Keratinocyte (primary cell): ENCODE results near the gene PDK4. TPM values are rescaled to one million over a fixed set of nuclear protein-coding genes. Genes with fewer than 3 reads are reported as not detected.
A peak's percentile ranks its signal among the peaks of the same experiment; 100 is the strongest.

Source experiments
- DNase-seq: peaks from one replicate; pipeline ENCODE4 v3.0.0-alpha.2; 2011; ENCODE audit warnings: low read depth, missing footprints, low spot score
- FAIRE-seq: peaks from 2 replicates; lab custom pipeline; 2011; peaks lifted over from hg19 to GRCh38; lab: Jason Lieb, UNC
- H2AFZ ChIP-seq: 2 replicates; pipeline ENCODE4 v1.6.0; 2012; ENCODE audit warnings: low read length, control low read depth, inconsistent platforms; ENCODE audit not compliant: control insufficient read depth
- H3K27ac ChIP-seq: 2 replicates; pipeline ENCODE4 v1.5.1; 2011; ENCODE audit warnings: low read length; ENCODE audit not compliant: control insufficient read depth, insufficient read depth
- H3K27me3 ChIP-seq: 3 replicates; pipeline ENCODE4 v1.6.0; 2011; ENCODE audit warnings: low read length; ENCODE audit not compliant: control insufficient read depth, insufficient read depth; ENCODE audit errors: extremely low read depth
- H3K36me3 ChIP-seq, 2 experiments: 2 replicates in 1 of 2; 3 replicates in 1 of 2; pipeline ENCODE4 v1.5.1; 2011; ENCODE audit warnings: low read length in 2 of 2, mild to moderate bottlenecking in 1 of 2; ENCODE audit not compliant: control insufficient read depth in 2 of 2, insufficient read depth in 2 of 2; ENCODE audit errors: extremely low read depth in 1 of 2
- H3K4me1 ChIP-seq: 3 replicates; pipeline ENCODE4 v1.5.1; 2011; ENCODE audit warnings: low read length; ENCODE audit not compliant: control insufficient read depth, insufficient read depth; ENCODE audit errors: extremely low read depth
- H3K4me2 ChIP-seq: 3 replicates; pipeline ENCODE4 v1.6.0; 2011; ENCODE audit warnings: low read depth, low read length; ENCODE audit not compliant: control insufficient read depth, insufficient read depth; ENCODE audit errors: extremely low read depth
- H3K4me3 ChIP-seq, 3 experiments: fragments of 200-600 bp in 1 of 3; sonication (generic) in 1 of 3; 2 replicates in 2 of 3; 3 replicates in 1 of 3; pipeline ENCODE4 v1.5.1; 2011 to 2016; ENCODE audit warnings: low read length in 3 of 3, mild to moderate bottlenecking in 3 of 3, control low read depth in 2 of 3, inconsistent platforms in 1 of 3, low read depth in 1 of 3, mixed read lengths in 1 of 3, mixed run types in 1 of 3, moderate library complexity in 1 of 3; ENCODE audit not compliant: control insufficient read depth in 2 of 3, insufficient read depth in 2 of 3; ENCODE audit errors: extremely low read depth in 1 of 3
- H3K79me2 ChIP-seq: 2 replicates; pipeline ENCODE4 v1.6.0; 2012; ENCODE audit warnings: low read length; ENCODE audit not compliant: control insufficient read depth, insufficient read depth
- H3K9ac ChIP-seq: 3 replicates; pipeline ENCODE4 v1.6.0; 2011; ENCODE audit warnings: low read length; ENCODE audit not compliant: control insufficient read depth, insufficient read depth; ENCODE audit errors: extremely low read depth
- H3K9me1 ChIP-seq: 3 replicates; pipeline ENCODE4 v1.6.0; 2011; ENCODE audit warnings: low read length; ENCODE audit not compliant: control insufficient read depth, insufficient read depth; ENCODE audit errors: extremely low read depth
- H3K9me3 ChIP-seq: 2 replicates; pipeline ENCODE4 v1.5.1; 2012; ENCODE audit warnings: low read depth, low read length; ENCODE audit not compliant: control insufficient read depth
- H4K20me1 ChIP-seq: 3 replicates; pipeline ENCODE4 v1.6.0; 2011; ENCODE audit warnings: low read length; ENCODE audit not compliant: control insufficient read depth, insufficient read depth; ENCODE audit errors: extremely low read depth
- CTCF ChIP-seq, 3 experiments: IDR thresholded peaks in 1 of 3; conservative IDR thresholded peaks in 1 of 3; optimal IDR thresholded peaks in 1 of 3; 2 replicates in 2 of 3; 3 replicates in 1 of 3; pipeline versions ENCODE3 to v1.5.1; 2011; ENCODE audit warnings: low read length in 3 of 3, mild to moderate bottlenecking in 3 of 3, moderate library complexity in 2 of 3, control low read depth in 1 of 3, inconsistent platforms in 1 of 3; ENCODE audit not compliant: insufficient read depth in 2 of 3; ENCODE audit errors: extremely low read depth in 1 of 3
- EZH2 ChIP-seq: IDR thresholded peaks from one replicate; pipeline ENCODE4 v1.6.1; 2012; ENCODE audit warnings: inconsistent platforms, mild to moderate bottlenecking, low read length, moderate library complexity
- dilution Hi-C: fragments of 300-500 bp; cut with MboI; formaldehyde crosslinking; loops from one replicate; pipeline ENCODE4 v1.7.0; 2020; ENCODE audit warnings: low sequenced_read_pairs; ENCODE audit not compliant: extremely low pct_ligation_motif_present
- polyA plus RNA-seq, 5 experiments: library from polyadenylated mRNA; depleted of rRNA in 3 of 5; stranded (reverse) in 3 of 5; stranded (forward) in 1 of 5; unstranded in 1 of 5; fragments of >200 nt; gene quantifications; 1 replicate in 1 of 5; 2 replicates in 3 of 5; 3 replicates in 1 of 5; pipeline versions ENCODE4 v1.2.1 to v1.2.3, GENCODE V29; 2011 to 2012; ENCODE audit warnings: missing spikeins in 2 of 5, low read depth in 1 of 5, low replicate concordance in 1 of 5

PDK4 gene
- polyA plus RNA-seq, 1 donor (not counting 4 experiments of a cell fraction or from before 2014, with no cell fraction given) = not detected

GRCh38 chr7:95545673-95546072 is 50.6 kb downstream of the PDK4 start:
- H3K27ac ChIP-seq = no peak overlapping the region
- dilution Hi-C loops = no loop called here
- FAIRE-seq = no peak

GRCh38 chr7:95545007-95545615 is 51.2 kb downstream of the PDK4 start:
- H4K20me1 ChIP-seq = no peaks in the 10 kb centered on the region
- no peaks in the 10 kb centered on the region for H3K36me3 ChIP-seq
- H3K27ac ChIP-seq = peak overlapping the region; percentile 44
- H3K4me2 ChIP-seq = peak overlapping the region; percentile 82
- H3K9me1 ChIP-seq = no peaks in the 10 kb centered on the region
- H3K79me2 ChIP-seq = no peaks in the 10 kb centered on the region
- H3K4me1 ChIP-seq = peaks cover 13% of the 10 kb centered on the region
- no peaks in the 10 kb centered on the region for H3K9me3 ChIP-seq
- dilution Hi-C loops = no loop called here
- peaks cover 4% of the 10 kb centered on the region for H3K27me3 ChIP-seq
- peak overlapping the region; percentile 89 for H2AFZ ChIP-seq
- peak overlapping the region; percentile 19 for H3K9ac ChIP-seq
- TF ChIP-seq EZH2 (no peak), CTCF (optimal IDR thresholded peaks at IDR 0.05 in 1 of 3, IDR thresholded peaks at IDR 0.05 in 1 of 3, conservative IDR thresholded peaks at IDR 0.05 in 1 of 3; ENCODE audit: extremely low read depth in 1 of 3, insufficient read depth in 2 of 3, low read length in 3 of 3) (peak; percentile 57 to 62 (median 62))
- FAIRE-seq = peak; percentile 49
- H3K4me3 ChIP-seq = peak overlapping the region in 2 of 3 experiments; percentile 48 to 54
- DNase-seq = no peak

More at GRCh38 chr7:95545673-95546072, 50.6 kb downstream of the PDK4 start:
- Histone ChIP-seq H3K27me3 (peaks cover 4% of the 10 kb centered on the region), H3K79me2 (no peaks in the 10 kb centered on the region), H3K9ac (no peak overlapping the region), H2AFZ (peak overlapping the region; percentile 89), H4K20me1 (no peaks in the 10 kb centered on the region), H3K9me1 (no peaks in the 10 kb centered on the region), H3K4me1 (peaks cover 14% of the 10 kb centered on the region), H3K4me2 (peak overlapping the region; percentile 82), H3K36me3 (no peaks in the 10 kb centered on the region), H3K4me3 (peak overlapping the region in 2 of 3 experiments; percentile 48 to 52), H3K9me3 (no peaks in the 10 kb centered on the region)
- TF ChIP-seq EZH2 (no peak), CTCF (optimal IDR thresholded peaks at IDR 0.05 in 1 of 3, IDR thresholded peaks at IDR 0.05 in 1 of 3, conservative IDR thresholded peaks at IDR 0.05 in 1 of 3; ENCODE audit: extremely low read depth in 1 of 3, insufficient read depth in 2 of 3, low read length in 3 of 3) (no peak)
- DNase-seq = no peak
